ENCODE measurements around the gene TEX261. TPM values are rescaled to one million over a fixed set of nuclear protein-coding genes. Genes with fewer than 3 reads are reported as not detected.

TEX261 gene
- total RNA-seq, 1 donor from 2014 or later, result 50.7 TPM

DNA sequence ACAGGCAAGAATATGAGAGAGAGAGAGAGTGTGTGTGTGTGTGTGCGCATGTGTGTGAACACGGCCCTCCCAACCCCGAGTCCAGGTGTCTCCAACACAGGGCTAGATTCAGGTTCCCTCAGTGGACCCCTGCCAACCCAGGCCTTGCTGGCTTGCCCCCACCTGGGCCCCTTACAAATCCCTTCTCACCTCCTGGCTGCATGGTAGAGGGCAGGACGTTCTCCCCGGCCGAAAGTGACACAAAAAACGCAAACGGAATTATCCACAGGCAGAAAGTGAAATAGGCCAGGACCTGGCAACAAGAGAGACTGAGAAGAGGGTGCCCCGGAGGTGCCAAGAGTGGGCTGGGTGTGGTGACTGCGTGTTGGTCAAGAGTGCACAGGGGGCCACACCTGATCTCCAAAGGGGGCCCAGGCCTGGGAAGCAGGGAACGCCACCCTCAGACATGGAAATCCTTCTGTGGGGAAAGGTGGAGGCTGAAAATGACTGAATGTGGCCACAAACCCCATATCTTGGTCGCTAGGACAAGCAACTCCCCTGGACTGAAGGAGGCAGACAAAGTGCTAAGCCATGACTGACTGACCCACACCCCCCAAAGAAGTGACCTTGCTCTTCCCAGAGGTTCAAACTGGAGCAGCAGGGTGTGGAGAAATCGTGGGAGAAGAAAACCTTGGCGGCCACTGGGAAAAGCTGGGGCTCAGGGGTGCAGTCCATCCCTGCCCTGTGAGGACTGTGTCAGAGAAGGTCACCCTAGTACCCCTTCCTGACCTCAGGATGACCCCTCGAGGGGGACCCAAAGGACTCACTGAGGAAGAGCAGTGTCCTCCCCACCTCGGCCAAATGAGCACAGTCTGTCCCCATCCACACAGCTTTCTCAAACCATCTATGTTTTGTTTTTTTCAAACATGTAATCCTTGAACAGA lies 5.7 kb downstream of the TEX261 start:
- TF ChIP-seq, protein P1, sequence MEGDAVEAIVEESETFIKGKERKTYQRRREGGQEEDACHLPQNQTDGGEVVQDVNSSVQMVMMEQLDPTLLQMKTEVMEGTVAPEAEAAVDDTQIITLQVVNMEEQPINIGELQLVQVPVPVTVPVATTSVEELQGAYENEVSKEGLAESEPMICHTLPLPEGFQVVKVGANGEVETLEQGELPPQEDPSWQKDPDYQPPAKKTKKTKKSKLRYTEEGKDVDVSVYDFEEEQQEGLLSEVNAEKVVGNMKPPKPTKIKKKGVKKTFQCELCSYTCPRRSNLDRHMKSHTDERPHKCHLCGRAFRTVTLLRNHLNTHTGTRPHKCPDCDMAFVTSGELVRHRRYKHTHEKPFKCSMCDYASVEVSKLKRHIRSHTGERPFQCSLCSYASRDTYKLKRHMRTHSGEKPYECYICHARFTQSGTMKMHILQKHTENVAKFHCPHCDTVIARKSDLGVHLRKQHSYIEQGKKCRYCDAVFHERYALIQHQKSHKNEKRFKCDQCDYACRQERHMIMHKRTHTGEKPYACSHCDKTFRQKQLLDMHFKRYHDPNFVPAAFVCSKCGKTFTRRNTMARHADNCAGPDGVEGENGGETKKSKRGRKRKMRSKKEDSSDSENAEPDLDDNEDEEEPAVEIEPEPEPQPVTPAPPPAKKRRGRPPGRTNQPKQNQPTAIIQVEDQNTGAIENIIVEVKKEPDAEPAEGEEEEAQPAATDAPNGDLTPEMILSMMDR (IDR thresholded peaks at IDR 0.05; ENCODE audit: borderline replicate concordance), result no peak
- Histone ChIP-seq H3K27ac (replicated peaks) (no peak overlapping the region), H3K9me3 (replicated peaks) (no peaks in the 10 kb centered on the region), H3K4me3 (no peak overlapping the region), H3K4me1 (peaks cover 72% of the 10 kb centered on the region), H3K27me3 (ENCODE audit: low read depth) (no peaks in the 10 kb centered on the region), H3K36me3 (peaks cover 62% of the 10 kb centered on the region)
- DNase-seq, result no peak
- intact Hi-C loops (cut with micrococcal nuclease), result no loop called here

DNA sequence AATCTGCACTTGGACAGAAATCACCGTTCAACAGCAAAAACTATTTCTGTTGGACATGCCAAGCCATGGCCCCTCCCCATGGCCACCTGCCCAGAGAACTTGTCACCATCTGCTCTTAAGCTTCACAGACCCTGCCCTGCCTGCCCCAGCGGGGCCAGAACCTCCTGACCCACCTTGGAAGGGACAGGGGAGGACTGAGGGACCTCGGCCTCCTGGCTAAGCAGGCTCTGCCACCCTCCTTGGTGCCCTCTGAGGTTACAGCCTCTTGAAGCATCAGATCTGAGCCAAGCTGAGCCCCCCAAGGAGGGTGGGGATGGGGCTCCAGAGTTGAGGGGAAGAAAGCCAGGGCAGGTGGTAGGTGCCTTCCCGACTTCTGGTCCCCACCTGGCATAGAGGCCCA lies 6.5 kb downstream of the TEX261 start:
- Histone ChIP-seq H3K4me1 (peaks cover 64% of the 10 kb centered on the region), H3K4me3 (no peak overlapping the region), H3K36me3 (peaks cover 62% of the 10 kb centered on the region), H3K27ac (replicated peaks) (peak overlapping the region; percentile 59), H3K9me3 (replicated peaks) (no peaks in the 10 kb centered on the region), H3K27me3 (ENCODE audit: low read depth) (no peaks in the 10 kb centered on the region)
- TF ChIP-seq, protein P1 (IDR thresholded peaks at IDR 0.05; ENCODE audit: borderline replicate concordance), result no peak
- DNase-seq, result peak; percentile 38
- intact Hi-C loops (cut with micrococcal nuclease), result no loop called here

DNA sequence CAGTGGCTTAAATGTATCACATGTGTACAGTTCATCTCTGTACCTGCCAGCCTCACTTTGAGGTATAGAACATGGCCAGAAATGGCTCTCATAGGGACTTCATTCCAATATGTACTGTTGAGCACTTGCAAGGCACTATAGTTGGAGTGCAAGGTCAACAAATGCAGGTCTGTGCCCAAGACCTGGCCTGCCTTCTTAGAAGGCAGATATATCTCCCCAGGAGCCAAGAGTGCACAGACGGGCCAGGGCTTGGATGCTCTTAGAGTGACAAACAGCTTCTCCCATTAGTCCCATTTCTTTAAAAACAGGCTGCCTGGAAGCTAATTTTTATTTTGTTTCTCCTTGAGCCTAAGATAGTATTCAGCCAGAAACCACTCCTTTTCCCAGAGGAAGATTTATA lies 7.3 kb downstream of the TEX261 start:
- intact Hi-C loops (cut with micrococcal nuclease), result no loop called here

DNA sequence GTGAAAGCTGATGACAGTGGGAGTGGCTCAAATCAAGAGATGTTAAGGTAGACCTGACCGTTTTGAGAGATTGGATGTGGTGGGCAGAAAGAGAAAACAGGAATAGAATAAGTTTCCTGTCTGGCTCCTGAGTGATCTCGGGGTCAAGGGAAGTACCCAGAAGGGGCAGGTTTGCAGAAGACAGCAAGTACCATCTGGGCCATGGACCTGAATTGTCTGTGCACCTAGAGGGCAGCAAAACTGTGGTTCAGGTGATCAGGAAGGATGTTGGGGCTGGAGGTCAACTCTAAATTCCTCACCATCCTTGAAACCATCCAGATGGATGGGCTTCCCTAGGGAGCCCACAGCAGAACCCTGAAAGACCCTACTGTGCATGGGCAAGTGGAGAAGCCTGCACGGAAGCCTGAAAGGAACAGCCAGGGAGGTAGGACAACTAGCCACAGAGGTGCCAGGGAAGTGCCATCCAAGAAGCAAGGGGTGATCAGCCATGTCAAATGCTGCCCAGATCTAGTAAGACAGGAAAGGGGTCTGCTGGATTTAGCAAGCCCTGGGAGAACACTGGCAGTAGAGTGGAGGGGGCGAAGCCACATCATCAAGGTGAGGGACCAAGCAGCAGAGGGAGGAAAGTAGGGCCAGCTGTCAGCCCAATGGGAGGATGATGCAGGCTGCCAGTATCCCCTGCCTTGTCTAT lies 8.0 kb downstream of the TEX261 start:
- H3K4me3 ChIP-seq, result no peak overlapping the region
- peaks cover 60% of the 10 kb centered on the region for H3K36me3 ChIP-seq
- H3K27me3 ChIP-seq (ENCODE audit: low read depth), result no peaks in the 10 kb centered on the region
- H3K27ac ChIP-seq (replicated peaks), result peak overlapping the region; percentile 59
- no peaks in the 10 kb centered on the region for H3K9me3 ChIP-seq (replicated peaks)
- intact Hi-C loops (cut with micrococcal nuclease), result no loop called here
- DNase-seq, result no peak
- H3K4me1 ChIP-seq, result peaks cover 48% of the 10 kb centered on the region
- TF ChIP-seq, protein P1 (IDR thresholded peaks at IDR 0.05; ENCODE audit: borderline replicate concordance), result no peak

More for the DNA sequence above, 7.3 kb downstream of the TEX261 start:
- H3K27ac ChIP-seq (replicated peaks), result peak overlapping the region; percentile 59
- H3K9me3 ChIP-seq (replicated peaks), result no peaks in the 10 kb centered on the region
- no peak overlapping the region for H3K4me3 ChIP-seq
- H3K4me1 ChIP-seq, result peaks cover 56% of the 10 kb centered on the region
- no peak for DNase-seq
- peaks cover 62% of the 10 kb centered on the region for H3K36me3 ChIP-seq
- H3K27me3 ChIP-seq (ENCODE audit: low read depth), result no peaks in the 10 kb centered on the region
- TF ChIP-seq, protein P1 (IDR thresholded peaks at IDR 0.05; ENCODE audit: borderline replicate concordance), result no peak

DNA sequence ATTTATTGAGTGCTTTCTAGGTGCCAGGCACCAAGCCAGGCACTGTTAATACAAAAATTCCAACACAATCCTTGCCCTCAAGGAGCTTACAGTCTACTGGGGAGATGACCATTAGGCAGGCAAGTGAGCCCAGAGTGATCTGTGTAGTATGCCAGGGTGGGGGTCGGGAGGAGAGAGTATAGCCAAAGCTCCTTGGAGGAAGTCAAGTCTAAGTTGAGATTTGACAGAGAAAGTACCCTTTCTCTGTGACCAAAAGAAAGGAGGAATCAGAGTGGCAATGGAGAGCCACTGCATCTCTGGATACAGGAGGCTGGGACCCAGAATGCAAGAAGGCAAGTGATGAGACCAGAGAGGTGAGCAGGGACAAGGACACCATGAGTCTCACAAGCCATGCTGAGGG lies 8.7 kb downstream of the TEX261 start:
- no peaks in the 10 kb centered on the region for H3K9me3 ChIP-seq (replicated peaks)
- TF ChIP-seq, protein P1 (IDR thresholded peaks at IDR 0.05; ENCODE audit: borderline replicate concordance), result no peak
- intact Hi-C loops (cut with micrococcal nuclease), result no loop called here
- DNase-seq, result no peak
- H3K4me3 ChIP-seq, result no peak overlapping the region
- H3K27me3 ChIP-seq (ENCODE audit: low read depth), result no peaks in the 10 kb centered on the region
- H3K4me1 ChIP-seq, result peaks cover 47% of the 10 kb centered on the region
- H3K36me3 ChIP-seq, result peaks cover 53% of the 10 kb centered on the region
- H3K27ac ChIP-seq (replicated peaks), result no peak overlapping the region
